Psoas muscle (tissue), 8 donors: Measurements from ENCODE around the gene PEX5L. TPM values are rescaled to one million over a fixed set of nuclear protein-coding genes. Genes with fewer than 3 reads are reported as not detected.

Experiments
- ATAC-seq, 4 donors: fragments of 200-7000 bp; cut with Tn5 transposase; one replicate each; pipeline ENCODE4 v1.9.1; 2020; ENCODE audit warnings: moderate library complexity in 3 of 4, mild to moderate bottlenecking in 2 of 4
- DNase-seq, 2 donors: peaks; one replicate each; pipeline ENCODE4 v3.0.0-alpha.2; 2020
- H3K27ac ChIP-seq: fragments of 200-600 bp; one replicate; pipeline ENCODE4 v1.8.0; 2022
- H3K27me3 ChIP-seq, 3 donors: fragments of 200-600 bp in 1 of 3; one replicate each; pipeline versions ENCODE4 v1.6.1 to v1.8.0; 2013 to 2022; ENCODE audit warnings: low read length in 2 of 3, mild to moderate bottlenecking in 2 of 3, moderate library complexity in 1 of 3; ENCODE audit not compliant: insufficient read depth in 3 of 3
- H3K36me3 ChIP-seq, 2 donors: fragments of 200-600 bp in 1 of 2; one replicate each; pipeline versions ENCODE4 v1.6.1 to v1.8.0; 2013 to 2022; ENCODE audit warnings: low read depth in 1 of 2, mild to moderate bottlenecking in 1 of 2, moderate library complexity in 1 of 2; ENCODE audit not compliant: insufficient read depth in 1 of 2
- H3K4me1 ChIP-seq: fragments of 200-600 bp; one replicate; pipeline ENCODE4 v1.8.0; 2022
- H3K4me3 ChIP-seq: fragments of 200-600 bp; one replicate; pipeline ENCODE4 v1.8.0; 2022; ENCODE audit warnings: mild to moderate bottlenecking
- H3K9me3 ChIP-seq: fragments of 200-600 bp; one replicate; pipeline ENCODE4 v1.8.0; 2022
- CTCF ChIP-seq: fragments of 200-600 bp; IDR thresholded peaks from one replicate; pipeline ENCODE4 v1.8.0; 2022; ENCODE audit warnings: antibody characterized with exemption
- WGBS, 3 donors: extraction: QIAGEN DNeasy Blood & Tissue Kit; methylation state at CpG; one replicate each; pipeline versions ENCODE4 v1.1.6 to v1.1.7; 2013; 5-methylcytosine and 5-hydroxymethylcytosine counted together
- intact Hi-C, 2 donors: fragments of 100-400 bp; cut with DNase I; formaldehyde crosslinking; loops; one replicate each; pipeline versions ENCODE4 v1.11.0 to v1.14.2; 2022
- polyA plus RNA-seq, 3 donors: library from polyadenylated mRNA; stranded (reverse); fragments of 200-250 nt; gene quantifications; one replicate each; pipeline ENCODE4 v1.2.3, GENCODE V29; 2013
- total RNA-seq, 4 donors: library from RNA; stranded (reverse); fragmentation: NEBNext Ultra II Directional in 2 of 4; extraction: Animal tissue kit (Norgen Biotek cat#: 25700) in 2 of 4; gene quantifications; one replicate each; pipeline versions ENCODE4 v1.2.1 to v1.2.4, GENCODE V29; 2021 to 2023
- donor health status: healthy with polysubstance abuse.
- donor health status: DM: no; HTN: no; CAD: no; lungs with moderate emphysema.
- donor health status: Bipolar disorder and iron deficiency.
- donor health status: healthy.
- donor health status: DM: yes; HTN: yes; CAD: no.
- donor health status: DM: no; HTN: no; CAD: no.
- donor health status: DM: no; HTN: no; CAD: no.
- donor health status: DM: yes; HTN: yes; CAD: no.

PEX5L gene
- total and polyA plus RNA-seq, 7 donors = 0.14 TPM; not detected in 6

- Histone ChIP-seq H3K4me3 (no peak overlapping the region), H3K4me1 (no peaks in the 10 kb centered on the region), H3K9me3 (no peaks in the 10 kb centered on the region), H3K27me3 (no peaks in the 10 kb centered on the region), H3K36me3 (no peaks in the 10 kb centered on the region), H3K27ac (no peak overlapping the region)
- DNase-seq (no peak), ATAC-seq (no peak)
- no peak for TF ChIP-seq CTCF
- intact Hi-C loops = no loop called here
- WGBS, 3 donors = 11 to 29% (median 18%) methylated on average over 2 of the region's 2 CpGs
Observed at GRCh38 chr3:179853176-179853575, 183.6 kb downstream of the PEX5L start.

- no peaks in the 10 kb centered on the region for H3K36me3 ChIP-seq
- no peak overlapping the region for H3K27ac ChIP-seq
- intact Hi-C loops = no loop called here
- H3K27me3 ChIP-seq = no peaks in the 10 kb centered on the region
- H3K4me1 ChIP-seq = no peaks in the 10 kb centered on the region
- WGBS, 3 donors = 63 to 71% (median 70%) methylated on average over 5 of the region's 5 CpGs
- no peak for DNase-seq
- no peak for TF ChIP-seq CTCF
- H3K9me3 ChIP-seq = no peaks in the 10 kb centered on the region
- no peak for ATAC-seq
- H3K4me3 ChIP-seq = no peak overlapping the region
Observed at GRCh38 chr3:179852142-179852905, 184.4 kb downstream of the PEX5L start.

DNA sequence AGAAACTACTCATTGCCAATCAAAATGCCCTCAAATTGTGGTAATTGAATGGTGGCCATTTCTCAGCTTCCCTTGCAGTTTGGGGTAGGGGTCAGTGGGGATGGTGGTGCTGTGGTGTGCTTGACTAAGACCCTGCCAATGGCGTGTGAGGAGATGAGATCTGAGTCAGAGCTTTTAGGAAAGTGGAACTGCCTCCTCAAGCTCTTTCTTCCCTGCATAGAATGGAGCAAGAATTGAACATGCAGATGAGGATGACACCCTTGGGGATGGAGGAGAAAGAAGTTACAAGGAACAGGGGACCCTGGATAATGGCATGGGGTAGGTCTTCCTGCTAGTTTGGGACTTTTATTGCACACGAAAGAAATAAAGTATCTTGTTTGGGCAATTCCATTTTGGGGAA is 188.0 kb downstream of the PEX5L start:
- ATAC-seq = no peak
- H3K27ac ChIP-seq = no peak overlapping the region
- no peak for DNase-seq
- H3K4me3 ChIP-seq = no peak overlapping the region
- intact Hi-C loops = no loop called here
- 72 to 78% (median 78%) methylated on average over 2 of the region's 2 CpGs for WGBS, 3 donors
- H3K9me3 ChIP-seq = no peaks in the 10 kb centered on the region
- no peaks in the 10 kb centered on the region for H3K36me3 ChIP-seq
- no peaks in the 10 kb centered on the region for H3K27me3 ChIP-seq
- TF ChIP-seq CTCF = no peak
- no peaks in the 10 kb centered on the region for H3K4me1 ChIP-seq

DNA sequence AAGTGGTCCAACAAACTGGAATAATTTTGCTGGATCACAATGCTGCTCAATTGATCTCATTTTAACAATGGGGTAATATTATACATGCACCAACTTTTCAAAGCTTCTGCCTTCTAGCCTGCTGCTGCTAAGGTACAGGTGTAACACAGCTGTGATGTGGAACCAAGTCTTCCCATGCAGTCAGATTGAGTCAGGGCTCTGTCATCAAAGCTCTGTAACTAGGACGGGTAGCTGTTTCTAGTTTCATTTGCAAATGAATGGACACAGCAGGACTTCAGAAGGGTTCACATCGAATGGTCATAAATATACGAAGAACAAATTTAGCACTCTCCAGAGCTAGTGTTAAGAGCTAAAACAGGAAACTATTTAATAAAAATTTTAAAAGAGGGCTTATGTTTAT is 194.7 kb downstream of the PEX5L start:
- no peaks in the 10 kb centered on the region for H3K9me3 ChIP-seq
- TF ChIP-seq CTCF = no peak
- H3K27me3 ChIP-seq = no peaks in the 10 kb centered on the region
- no peak overlapping the region for H3K27ac ChIP-seq
- no peaks in the 10 kb centered on the region for H3K36me3 ChIP-seq
- WGBS, 3 donors = 31 to 35% (median 32%) methylated on average over 3 of the region's 3 CpGs
- no peaks in the 10 kb centered on the region for H3K4me1 ChIP-seq
- ATAC-seq (no peak), DNase-seq (no peak)
- intact Hi-C loops = no loop called here
- H3K4me3 ChIP-seq = no peak overlapping the region

- no peak for TF ChIP-seq CTCF
- intact Hi-C loops = no loop called here
Observed at GRCh38 chr3:179840985-179841384, 195.8 kb downstream of the PEX5L start.

More at GRCh38 chr3:179840985-179841384, 195.8 kb downstream of the PEX5L start:
- Histone ChIP-seq H3K36me3 (no peaks in the 10 kb centered on the region), H3K4me3 (no peak overlapping the region), H3K4me1 (no peaks in the 10 kb centered on the region), H3K9me3 (no peaks in the 10 kb centered on the region), H3K27ac (no peak overlapping the region), H3K27me3 (no peaks in the 10 kb centered on the region)
- DNase-seq (no peak), ATAC-seq (no peak)
- 52 to 64% (median 57%) methylated on average over 7 of the region's 7 CpGs for WGBS, 3 donors
